T-helper 1 cell (primary cell): Measurements from ENCODE around the gene LSR.
"Not testable (repeated sequence)": the region's sequence is repeated elsewhere in the genome, so short reads cannot be mapped to it uniquely, and the experiment has no call there.

ENCODE experiments used
- DNase-seq, 5 donors: peaks; one replicate each; pipeline ENCODE4 v3.0.0-alpha.2; 2012 to 2020

Gene LSR

DNA sequence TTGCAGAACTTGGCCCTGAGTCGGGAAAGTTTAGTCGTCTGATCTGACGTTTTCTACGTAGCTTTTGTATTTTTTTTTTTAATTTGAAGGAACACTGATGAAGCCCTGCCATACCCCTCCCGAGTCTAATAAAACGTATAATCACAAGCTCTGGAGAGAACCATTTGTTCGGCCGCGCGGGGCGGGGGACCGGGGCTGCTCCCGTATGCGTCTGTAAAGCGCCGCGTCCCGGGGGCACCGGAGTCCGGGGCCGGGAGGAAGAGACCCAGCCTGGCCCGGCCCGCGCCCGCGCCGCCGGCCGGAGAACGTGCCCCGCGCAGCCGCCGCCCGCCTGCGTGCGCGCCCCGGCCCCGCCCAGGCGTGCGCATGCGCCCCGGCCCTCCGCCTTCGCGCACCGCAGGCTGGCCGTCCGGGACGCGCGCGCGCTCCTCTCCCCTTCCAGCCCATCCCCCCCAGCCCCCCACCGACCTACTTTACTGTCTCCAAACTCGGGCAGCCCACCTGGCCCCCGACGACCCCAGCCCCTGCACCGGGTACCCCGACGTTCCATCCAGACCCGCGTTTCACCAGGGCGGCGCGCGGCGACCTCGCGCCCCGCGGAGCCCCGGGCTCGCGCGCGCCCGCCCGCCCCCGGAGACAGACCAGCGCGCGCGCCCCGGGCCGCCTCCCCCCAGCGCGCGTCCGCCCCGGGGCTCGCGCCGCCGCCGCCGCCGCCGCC, 19.2 kb downstream of the LSR start:
- DNase-seq, result peak; percentile 57 to 82 (median 61)

GRCh38 chr19:35268536-35269437, 20.0 kb downstream of the LSR start, which contains the start of gene USF2:
USF2 (plus strand) TSS chr19:35268962; CDS start chr19:35269102, 140 bp downstream.
- DNase-seq, result peak; percentile 39 to 72 (median 61)

DNA sequence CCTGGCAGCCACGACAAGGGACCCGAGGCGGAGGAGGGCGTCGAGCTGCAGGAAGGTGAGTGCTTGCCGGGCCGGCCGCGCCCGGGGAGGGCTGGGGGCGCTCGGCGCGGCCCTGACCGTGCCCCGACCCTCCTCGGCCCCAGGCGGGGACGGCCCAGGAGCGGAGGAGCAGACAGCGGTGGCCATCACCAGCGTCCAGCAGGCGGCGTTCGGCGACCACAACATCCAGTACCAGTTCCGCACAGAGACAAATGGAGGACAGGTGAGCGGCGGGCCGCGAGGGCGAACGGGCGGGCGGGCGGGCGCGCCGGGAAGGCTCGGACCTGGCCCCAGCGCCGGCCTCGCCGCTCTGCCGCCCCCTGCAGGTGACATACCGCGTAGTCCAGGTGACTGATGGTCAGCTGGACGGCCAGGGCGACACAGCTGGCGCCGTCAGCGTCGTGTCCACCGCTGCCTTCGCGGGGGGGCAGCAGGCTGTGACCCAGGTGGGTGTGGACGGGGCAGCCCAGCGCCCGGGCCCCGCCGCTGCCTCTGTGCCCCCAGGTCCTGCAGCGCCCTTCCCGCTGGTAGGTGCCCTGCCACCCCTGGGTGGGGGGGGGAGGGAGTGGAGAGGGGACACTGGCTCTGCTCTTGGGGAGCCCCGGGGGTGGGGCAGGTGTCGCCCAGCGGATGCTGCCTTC, 20.8 kb downstream of the LSR start:
- DNase-seq, result peak; percentile 50 to 81 (median 66)

- DNase-seq, result no peak
Measured at GRCh38 chr19:35270381-35270811, 21.6 kb downstream of the LSR start.

DNA sequence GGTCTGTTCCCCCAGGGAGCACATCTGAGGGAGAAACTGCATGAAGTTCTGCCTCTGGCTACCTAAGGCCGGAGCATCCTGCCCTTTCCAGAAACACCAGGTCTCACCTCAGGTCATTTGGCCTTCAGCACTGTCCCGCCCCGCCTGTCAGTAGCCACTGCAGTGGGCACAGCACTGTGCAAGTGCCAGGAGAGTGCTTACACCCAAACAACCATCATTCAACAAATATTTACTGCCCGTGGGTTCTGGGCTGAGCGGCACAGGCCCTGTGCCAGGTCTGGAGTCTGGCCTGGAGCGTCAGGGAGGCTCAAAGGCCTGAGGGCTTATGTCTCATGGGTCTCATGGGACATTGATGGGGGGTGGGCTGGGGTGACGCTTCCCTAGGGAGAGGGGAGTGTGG, 22.7 kb downstream of the LSR start:
- no peak for DNase-seq

DNA sequence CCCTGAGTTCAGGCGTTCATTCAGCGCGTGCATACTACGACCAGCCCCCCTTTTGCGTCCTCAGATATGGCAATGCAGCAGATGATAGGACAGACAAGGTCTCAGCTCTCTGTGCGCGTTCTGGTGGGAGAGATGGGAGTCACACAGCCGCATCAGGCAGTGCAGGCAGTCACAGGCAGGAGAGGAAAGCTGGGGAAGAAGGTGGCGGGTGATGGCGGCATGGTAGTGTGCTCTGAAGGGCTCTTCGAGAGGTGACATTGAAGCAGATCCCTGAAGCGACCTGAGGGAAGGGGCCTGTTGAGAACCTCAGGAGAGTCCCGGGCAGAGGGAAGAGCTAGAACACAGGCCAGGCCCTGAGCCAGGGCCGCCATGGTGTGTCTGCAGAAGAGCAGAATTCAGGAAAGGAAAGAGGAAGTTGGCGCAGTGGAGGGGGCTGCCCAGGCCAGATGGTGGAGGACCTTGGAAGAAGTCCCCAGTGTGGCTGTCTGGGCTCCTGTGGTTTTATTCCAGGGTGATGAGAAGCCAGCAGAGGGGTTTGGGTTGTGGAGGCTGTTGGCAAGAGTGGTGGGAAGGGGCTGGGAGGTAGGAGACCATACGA, 23.4 kb downstream of the LSR start:
- no peak for DNase-seq

GRCh38 chr19:35272954-35273649, 24.3 kb downstream of the LSR start:
- no peak for DNase-seq

DNA sequence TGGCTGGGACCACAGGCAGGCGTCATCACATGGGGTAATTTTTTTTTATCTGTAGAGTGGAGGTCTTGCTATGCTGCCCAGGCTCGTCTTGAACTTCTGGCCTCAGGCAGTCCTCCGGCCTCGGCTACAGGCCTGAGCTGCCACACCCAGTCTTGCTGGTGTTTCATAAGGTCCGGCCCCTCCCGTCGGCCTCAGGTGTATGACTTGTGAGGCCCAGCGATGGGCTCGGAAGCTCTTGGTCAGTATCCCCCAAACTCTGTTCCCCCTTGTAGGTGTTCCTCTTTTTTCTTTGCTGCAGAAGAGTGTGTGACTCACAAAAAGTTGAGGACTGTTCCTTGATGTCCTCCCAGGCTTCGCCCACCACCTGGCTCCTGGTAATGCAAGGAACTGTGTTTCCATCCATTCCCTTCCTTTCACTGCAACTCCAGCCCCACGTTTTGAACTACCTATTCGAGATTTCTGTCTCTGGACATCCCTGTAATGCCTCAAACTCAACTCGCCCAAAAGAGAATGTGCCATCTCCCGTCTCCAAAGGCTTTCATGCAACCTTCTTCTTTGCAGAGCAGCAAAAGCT, 25.0 kb downstream of the LSR start:
- no peak for DNase-seq

- DNase-seq, result no peak
Measured at GRCh38 chr19:35274323-35274722, 25.5 kb downstream of the LSR start.

DNA sequence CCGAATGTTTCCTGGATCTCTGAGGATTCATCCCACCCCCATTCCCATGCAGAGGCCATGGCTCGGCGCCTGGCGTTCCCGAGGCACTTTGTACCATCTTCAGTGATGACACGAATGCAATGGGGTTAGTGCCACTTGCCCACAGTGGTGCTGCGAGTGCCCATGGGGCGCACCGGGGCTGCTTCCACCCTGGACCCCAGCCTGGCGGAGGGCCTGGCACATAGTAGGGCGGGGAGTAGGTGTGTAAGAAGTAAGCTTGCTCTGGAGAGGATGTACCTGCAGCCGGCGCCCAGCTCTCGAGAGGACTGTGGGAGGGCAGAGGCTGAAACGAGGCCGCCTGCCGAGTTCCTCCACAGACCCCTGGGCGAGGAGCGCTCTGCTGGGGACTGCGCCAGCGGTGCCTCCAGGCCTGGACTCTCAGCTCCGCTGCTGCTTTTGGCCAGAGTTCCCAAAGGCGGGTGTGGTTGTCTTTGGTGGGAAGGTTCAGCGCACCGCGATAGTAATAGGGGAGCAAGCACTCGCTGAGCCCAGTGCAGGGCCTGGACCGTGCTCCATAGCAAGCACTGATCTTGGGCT, 28.0 kb downstream of the LSR start:
- DNase-seq, result no peak

- DNase-seq, result no peak
Measured at GRCh38 chr19:35278578-35279284, 29.9 kb downstream of the LSR start.

DNA sequence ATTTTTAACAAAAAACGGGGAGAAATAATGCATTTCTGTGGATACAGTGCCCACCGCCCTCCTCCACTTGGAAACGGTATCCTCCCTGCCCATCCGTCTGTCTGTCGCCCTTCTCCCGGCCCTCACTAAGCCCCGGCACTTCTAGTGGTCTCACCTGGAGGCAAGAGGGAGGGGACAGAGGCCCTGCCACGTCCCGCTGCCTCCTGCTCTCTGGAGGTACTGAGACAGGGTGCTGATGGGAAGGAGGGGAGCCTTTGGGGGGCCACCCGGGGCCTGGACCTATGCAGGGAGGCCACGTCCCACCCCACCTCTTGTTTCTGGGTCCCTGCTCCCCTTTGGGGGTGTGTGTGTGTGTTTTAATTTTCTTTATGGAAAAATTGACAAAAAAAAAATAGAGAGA, 30.6 kb downstream of the LSR start:
- no peak for DNase-seq

DNA sequence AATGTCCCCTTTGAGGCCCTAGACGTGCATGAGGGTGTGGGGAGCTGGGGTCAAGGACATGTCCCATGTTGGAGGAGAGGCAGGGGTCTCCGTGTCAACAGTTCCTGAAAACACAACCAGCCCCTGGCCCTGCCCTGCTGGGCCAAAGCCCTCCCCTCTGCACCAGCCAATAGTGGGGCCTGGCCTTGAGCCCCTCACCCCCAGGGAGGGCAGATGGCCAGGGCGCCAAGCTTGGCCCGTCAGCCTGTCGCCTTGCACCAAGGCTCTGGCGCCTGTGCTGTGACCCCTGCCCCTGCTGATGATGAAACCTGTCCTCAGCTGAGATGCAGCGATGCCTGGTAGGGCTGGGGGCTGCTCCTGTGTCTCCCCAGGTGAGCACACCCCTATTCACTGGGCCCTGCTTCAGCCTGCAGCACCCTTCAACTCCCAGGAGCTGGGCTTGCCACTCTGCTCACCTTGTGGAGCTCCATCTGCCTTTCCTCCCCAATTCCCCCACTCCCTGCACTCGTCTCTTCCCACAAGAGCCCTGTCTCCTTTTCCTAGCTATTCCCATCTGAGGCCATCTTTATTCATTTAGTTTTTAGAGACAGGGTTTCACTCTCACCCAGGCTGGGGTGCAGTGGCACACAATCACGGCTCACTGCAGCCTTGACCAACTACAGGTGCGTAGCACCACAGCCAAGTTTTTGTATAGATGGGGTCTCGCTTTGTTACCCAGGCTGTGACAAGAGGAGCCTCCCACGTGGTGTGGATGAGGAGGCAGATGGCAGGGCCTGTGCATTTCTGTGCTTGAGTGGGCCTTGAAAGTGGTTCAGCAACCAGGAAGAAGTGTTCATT, 31.4 kb downstream of the LSR start:
- DNase-seq, result no peak

DNA sequence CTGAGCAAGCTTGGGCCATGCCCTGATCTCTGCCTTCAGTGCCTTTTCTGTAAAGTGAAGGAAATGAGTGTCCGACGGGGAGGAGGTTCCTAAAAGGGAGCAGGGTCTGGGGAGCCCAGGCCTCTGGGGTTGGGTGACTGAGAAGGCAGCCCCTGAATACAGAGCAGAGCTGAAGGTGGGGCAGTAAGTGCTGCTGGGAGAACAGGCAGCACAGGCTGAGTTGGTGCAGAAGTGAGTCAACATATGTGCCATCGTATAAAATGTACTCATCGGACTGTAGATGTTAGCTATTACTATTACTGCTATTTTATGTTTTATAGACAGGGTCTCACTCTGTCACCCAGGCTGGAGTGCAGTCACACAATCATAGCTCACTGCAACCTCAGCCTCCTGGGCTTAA, 32.5 kb downstream of the LSR start:
- no peak for DNase-seq

DNA sequence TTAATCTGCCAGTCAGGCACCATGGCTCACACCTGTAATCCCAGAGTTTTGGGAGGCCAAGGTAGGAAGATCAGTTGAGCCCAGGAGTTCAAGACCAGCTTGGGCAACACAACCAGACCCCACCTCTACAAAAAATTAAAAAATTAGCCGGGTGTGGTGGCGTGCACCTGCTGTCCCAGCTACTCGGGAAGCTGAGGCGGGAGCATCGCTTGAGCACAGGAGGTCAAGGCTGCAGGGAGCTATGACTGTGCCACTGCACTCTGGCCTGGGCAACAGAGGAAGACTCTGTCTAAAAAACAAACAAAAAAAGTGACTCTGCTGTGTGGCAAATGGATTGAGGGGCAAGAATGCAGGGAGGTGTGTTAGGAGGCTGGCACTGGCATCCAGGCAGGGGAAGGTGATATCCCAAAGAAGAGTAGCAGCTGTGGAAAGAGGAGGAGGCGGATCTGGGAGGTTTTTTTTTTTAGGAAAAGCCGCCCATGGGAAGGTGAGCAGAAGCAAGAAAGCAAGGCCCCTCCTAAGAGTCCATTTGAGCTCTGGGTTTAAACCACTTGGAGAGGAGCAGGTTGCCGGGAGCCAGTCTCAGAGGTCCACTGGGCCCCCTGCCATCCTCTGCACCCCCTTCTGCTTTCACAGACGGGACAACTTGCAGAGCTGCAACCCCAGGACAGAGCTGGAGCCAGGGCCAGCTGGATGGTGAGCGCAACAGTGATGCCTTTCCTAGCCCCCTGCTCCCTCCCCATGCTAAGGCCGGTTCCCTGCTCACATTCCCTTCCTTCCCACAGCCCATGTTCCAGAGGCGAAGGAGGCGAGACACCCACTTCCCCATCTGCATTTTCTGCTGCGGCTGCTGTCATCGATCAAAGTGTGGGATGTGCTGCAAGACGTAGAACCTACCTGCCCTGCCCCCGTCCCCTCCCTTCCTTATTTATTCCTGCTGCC, 35.6 kb downstream of the LSR start:
- no peak for DNase-seq

DNA sequence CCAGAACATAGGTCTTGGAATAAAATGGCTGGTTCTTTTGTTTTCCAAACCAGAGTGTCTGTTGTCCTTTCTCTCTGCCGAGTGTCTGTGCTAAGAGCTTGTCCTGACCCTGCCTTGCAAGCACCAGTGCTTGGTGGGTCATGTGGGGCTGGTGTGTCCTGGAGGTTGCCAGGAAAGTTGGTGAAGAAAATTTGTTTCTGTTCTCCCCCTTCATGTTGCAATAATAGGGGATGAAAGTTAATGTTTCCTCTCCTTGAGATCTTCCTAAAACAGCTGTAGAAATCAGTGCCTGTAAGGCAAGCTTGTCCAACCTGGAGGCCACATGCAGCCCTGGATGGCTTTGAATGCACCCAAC, 36.3 kb downstream of the LSR start:
- no peak for DNase-seq

DNA sequence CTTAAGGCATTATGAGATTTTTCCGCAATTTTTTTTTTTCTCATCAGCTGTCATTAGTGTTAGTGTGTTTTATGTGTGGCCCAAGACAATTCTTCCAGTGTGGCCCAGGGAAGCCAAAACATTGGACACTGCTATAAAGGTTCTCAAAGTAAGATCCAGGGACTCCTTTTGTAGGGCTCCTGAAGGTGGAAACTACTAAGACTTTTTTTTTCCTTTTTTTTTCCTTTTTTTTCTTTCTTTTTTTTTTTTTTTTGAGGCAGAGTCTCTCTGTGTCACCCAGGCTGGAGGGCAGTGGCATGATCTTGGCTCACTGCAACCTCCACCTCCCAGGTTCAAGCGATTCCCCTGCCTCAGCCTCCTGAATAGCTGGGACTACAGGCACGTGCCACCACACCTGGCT, 36.7 kb downstream of the LSR start:
- not testable (repeated sequence) for DNase-seq

- not testable (repeated sequence) for DNase-seq
Measured at GRCh38 chr19:35286101-35286500, 37.3 kb downstream of the LSR start.

DNA sequence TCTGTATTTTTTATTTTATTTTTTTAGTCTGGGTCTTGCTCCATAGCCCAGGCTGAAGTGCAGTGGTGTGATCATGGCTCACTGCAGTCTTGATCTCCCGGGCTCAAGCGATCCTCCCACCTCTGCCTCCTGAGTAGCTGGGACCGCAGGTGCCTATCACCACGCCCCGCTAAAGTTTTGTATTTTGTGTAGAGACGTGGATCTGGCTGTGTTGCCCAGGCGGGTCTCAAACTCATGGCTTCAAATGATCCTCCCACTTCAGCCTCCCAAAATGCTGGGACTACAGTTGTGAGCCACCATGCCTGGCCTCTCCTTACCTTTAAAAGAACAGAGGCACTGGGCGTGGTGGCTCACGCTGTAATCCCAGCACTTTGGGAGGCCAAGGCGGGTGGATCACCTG, 38.9 kb downstream of the LSR start:
- no peak for DNase-seq
